ENCODE results near the gene ZSWIM5.

ZSWIM5 gene

DNA sequence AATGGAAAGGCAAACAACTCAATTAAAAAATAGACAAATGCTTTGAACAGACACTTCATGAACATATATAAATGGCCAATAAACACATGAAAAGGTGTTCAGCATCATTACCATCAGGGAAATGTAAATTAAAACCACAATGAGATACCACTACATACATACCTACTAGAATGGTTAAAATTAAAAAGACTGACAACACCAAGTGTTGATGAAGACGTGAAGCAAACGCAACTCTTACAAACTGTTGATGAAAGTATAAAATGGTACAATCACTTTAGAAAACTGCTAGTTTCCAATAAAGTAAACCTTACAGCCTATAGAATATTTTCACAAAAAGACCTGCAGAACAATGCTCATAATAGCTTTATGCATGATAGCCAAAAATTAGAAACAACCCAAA, 230.2 kb downstream of the ZSWIM5 start:
- in situ Hi-C loops (cut with MboI; ENCODE audit: low pct_unique_long_range_greater_than_20kb, low sequenced_read_pairs, unreplicated experiment) = no loop called here
- DNase-seq (ENCODE audit: low spot score) = no peak
- TF ChIP-seq CTCF (IDR thresholded peaks at IDR 0.05; ENCODE audit: extremely low read depth, insufficient read depth, missing control alignments) = no peak

- TF ChIP-seq CTCF (IDR thresholded peaks at IDR 0.05; ENCODE audit: extremely low read depth, insufficient read depth, missing control alignments) = no peak
- DNase-seq (ENCODE audit: low spot score) = no peak
- in situ Hi-C loops (cut with MboI; ENCODE audit: low pct_unique_long_range_greater_than_20kb, low sequenced_read_pairs, unreplicated experiment) = no loop called here
Measured at GRCh38 chr1:44973645-44974044, 232.8 kb downstream of the ZSWIM5 start.

- in situ Hi-C loops (cut with MboI; ENCODE audit: low pct_unique_long_range_greater_than_20kb, low sequenced_read_pairs, unreplicated experiment) = no loop called here
- no peak for TF ChIP-seq CTCF (IDR thresholded peaks at IDR 0.05; ENCODE audit: extremely low read depth, insufficient read depth, missing control alignments)
- DNase-seq (ENCODE audit: low spot score) = no peak
Measured at GRCh38 chr1:44970317-44970716, 236.1 kb downstream of the ZSWIM5 start.
